H9 (cell line): Measurements from ENCODE around the gene NDUFB10. TPM values are rescaled to one million over a fixed set of nuclear protein-coding genes. Genes with fewer than 3 reads are reported as not detected.

Experiments
- DNase-seq: peaks from one replicate; pipeline ENCODE4 v3.0.0-alpha.2; 2017
- H2AFZ ChIP-seq: one replicate; pipeline ENCODE4 v1.6.1; 2013; ENCODE audit warnings: mild to moderate bottlenecking, low read length, control low read depth, moderate library complexity
- H2AK5ac ChIP-seq: 2 replicates; pipeline ENCODE4 v1.6.1; 2013; ENCODE audit warnings: low read length, control low read depth, mixed read lengths; ENCODE audit not compliant: insufficient read length
- H2BK120ac ChIP-seq: one replicate; pipeline ENCODE4 v1.6.1; 2013; ENCODE audit warnings: low read depth, mild to moderate bottlenecking, low read length, control low read depth, inconsistent platforms; ENCODE audit not compliant: poor library complexity, severe bottlenecking
- H2BK12ac ChIP-seq: 2 replicates; pipeline ENCODE4 v1.6.1; 2013; ENCODE audit warnings: low read length, control low read depth, mixed read lengths, low read depth; ENCODE audit not compliant: insufficient read length
- H2BK15ac ChIP-seq: 2 replicates; pipeline ENCODE4 v1.6.1; 2013; ENCODE audit warnings: low read depth, low read length, control low read depth
- H2BK20ac ChIP-seq: one replicate; pipeline ENCODE4 v1.6.1; 2013; ENCODE audit warnings: low read depth, mild to moderate bottlenecking, low read length, control low read depth, inconsistent platforms; ENCODE audit not compliant: poor library complexity, severe bottlenecking
- H2BK5ac ChIP-seq: 2 replicates; pipeline ENCODE4 v1.6.1; 2013; ENCODE audit warnings: low read length, control low read depth, mixed read lengths; ENCODE audit not compliant: insufficient read length
- H3K14ac ChIP-seq: 2 replicates; pipeline ENCODE4 v1.6.1; 2013; ENCODE audit warnings: low read length, control low read depth; ENCODE audit not compliant: insufficient read depth
- H3K18ac ChIP-seq: 2 replicates; pipeline ENCODE4 v1.6.1; 2013; ENCODE audit warnings: low read depth, mild to moderate bottlenecking, mixed read lengths, low read length, control low read depth; ENCODE audit not compliant: insufficient read length
- H3K23ac ChIP-seq: 2 replicates; pipeline ENCODE4 v1.6.1; 2013; ENCODE audit warnings: low read length, control low read depth, mixed read lengths, low read depth; ENCODE audit not compliant: insufficient read length
- H3K23me2 ChIP-seq: 2 replicates; pipeline ENCODE4 v1.6.1; 2013; ENCODE audit warnings: low read depth, mild to moderate bottlenecking, mixed read lengths, low read length, control low read depth; ENCODE audit not compliant: insufficient read length, poor library complexity, severe bottlenecking
- H3K27ac ChIP-seq: 2 replicates; pipeline ENCODE4 v1.5.1; 2013; ENCODE audit warnings: low read length, control low read depth, mixed read lengths, low read depth; ENCODE audit not compliant: insufficient read length
- H3K27me3 ChIP-seq: 2 replicates; pipeline ENCODE4 v1.6.1; 2013; ENCODE audit warnings: low read length, control low read depth, inconsistent platforms; ENCODE audit not compliant: insufficient read depth
- H3K4ac ChIP-seq: 2 replicates; pipeline ENCODE4 v1.6.1; 2013; ENCODE audit warnings: low read depth, mild to moderate bottlenecking, control low read depth, inconsistent platforms, low read length, moderate library complexity
- H3K4me1 ChIP-seq: 2 replicates; pipeline ENCODE4 v1.6.1; 2013; ENCODE audit warnings: low read length, control low read depth, inconsistent platforms; ENCODE audit not compliant: insufficient read depth
- H3K4me2 ChIP-seq: 2 replicates; pipeline ENCODE4 v1.6.1; 2013; ENCODE audit warnings: low read length, control low read depth, mixed read lengths; ENCODE audit not compliant: insufficient read length, insufficient read depth
- H3K56ac ChIP-seq: 2 replicates; pipeline ENCODE4 v1.6.1; 2013; ENCODE audit warnings: low read depth, mild to moderate bottlenecking, mixed read lengths, low read length, control low read depth; ENCODE audit not compliant: insufficient read length
- H3K79me1 ChIP-seq: 2 replicates; pipeline ENCODE4 v1.6.1; 2013; ENCODE audit warnings: low read depth, mild to moderate bottlenecking, moderate library complexity, low read length, control low read depth, inconsistent platforms; ENCODE audit not compliant: insufficient read depth, poor library complexity, severe bottlenecking
- H3K79me2 ChIP-seq: 2 replicates; pipeline ENCODE4 v1.6.1; 2013; ENCODE audit warnings: low read length, control low read depth, inconsistent platforms; ENCODE audit not compliant: insufficient read depth
- H3K9ac ChIP-seq: 2 replicates; pipeline ENCODE4 v1.6.1; 2013; ENCODE audit warnings: low read length, control low read depth, mixed read lengths; ENCODE audit not compliant: insufficient read length; ENCODE audit errors: extremely low read depth
- H3K9me3 ChIP-seq: one replicate; pipeline ENCODE4 v1.6.1; 2013; ENCODE audit warnings: low read depth, low read length, inconsistent platforms; ENCODE audit not compliant: control insufficient read depth
- H3T11ph ChIP-seq: one replicate; pipeline ENCODE4 v1.6.1; 2013; ENCODE audit warnings: mild to moderate bottlenecking, low read length, control low read depth, inconsistent platforms
- H4K20me1 ChIP-seq: one replicate; pipeline ENCODE4 v1.6.1; 2013; ENCODE audit not compliant: control insufficient read depth, insufficient read length, insufficient read depth
- H4K5ac ChIP-seq: 2 replicates; pipeline ENCODE4 v1.6.1; 2013; ENCODE audit warnings: low read depth, mild to moderate bottlenecking, mixed read lengths, low read length, control low read depth; ENCODE audit not compliant: insufficient read length
- H4K8ac ChIP-seq: replicated peaks from 2 replicates; pipeline ENCODE4 v1.6.1; 2013; ENCODE audit warnings: low read length, control low read depth, mixed read lengths, low read depth; ENCODE audit not compliant: insufficient read length
- H4K91ac ChIP-seq: 2 replicates; pipeline ENCODE4 v1.6.1; 2013; ENCODE audit warnings: low read depth, mild to moderate bottlenecking, moderate library complexity, mixed read lengths, low read length, control low read depth; ENCODE audit not compliant: insufficient read length
- H3K27ac Mint-ChIP-seq, 3 experiments: 2 replicates in 2 of 3; 3 replicates in 1 of 3; pipeline ENCODE4 v1.8.0; 2020 to 2021; ENCODE audit warnings: mixed read lengths in 3 of 3, mild to moderate bottlenecking in 1 of 3, moderate library complexity in 1 of 3
- H3K27me3 Mint-ChIP-seq: 2 replicates; pipeline ENCODE4 v1.8.0; 2021; ENCODE audit warnings: low read depth, mild to moderate bottlenecking, moderate library complexity, mixed read lengths
- H3K36me3 Mint-ChIP-seq, 3 experiments: 2 replicates in 2 of 3; 3 replicates in 1 of 3; pipeline ENCODE4 v1.8.0; 2020 to 2021; ENCODE audit warnings: low read depth in 3 of 3, mixed read lengths in 3 of 3; ENCODE audit not compliant: insufficient read depth in 1 of 3
- H3K4me1 Mint-ChIP-seq, 2 experiments: 2 replicates each; pipeline ENCODE4 v1.8.0; 2020; ENCODE audit warnings: mixed read lengths in 2 of 2
- H3K4me3 Mint-ChIP-seq, 2 experiments: 2 replicates in 1 of 2; 3 replicates in 1 of 2; pipeline ENCODE4 v1.8.0; 2020 to 2021; ENCODE audit warnings: mild to moderate bottlenecking in 2 of 2, mixed read lengths in 2 of 2, moderate library complexity in 1 of 2
- H3K9me3 Mint-ChIP-seq, 2 experiments: 2 replicates in 1 of 2; 3 replicates in 1 of 2; pipeline ENCODE4 v1.8.0; 2020; ENCODE audit warnings: mild to moderate bottlenecking in 2 of 2, mixed read lengths in 2 of 2, moderate library complexity in 1 of 2
- WGBS: extraction: QIAGEN DNeasy Blood & Tissue Kit; methylation state at CpG from one replicate; pipeline ENCODE4 v1.1.7; 2013; ENCODE audit warnings: missing lambda C conversion rate, low lambda C conversion rate, mixed read lengths; ENCODE audit not compliant: insufficient read length; ENCODE audit errors: extremely low coverage; 5-methylcytosine and 5-hydroxymethylcytosine counted together
- total RNA-seq: library from RNA; stranded (reverse); gene quantifications from 2 replicates; pipeline ENCODE4 v1.2.1, GENCODE V29; 2021
- TF ChIP-seq, protein P1 (sequence below): fragments of 200-600 bp; sonication (generic); conservative IDR thresholded peaks from 3 replicates; pipeline ENCODE4 v1.8.0; 2021; ENCODE audit warnings: antibody characterized with exemption, mild to moderate bottlenecking

Gene NDUFB10
- total RNA-seq, 1 experiment from 2014 or later = 191 TPM

DNA sequence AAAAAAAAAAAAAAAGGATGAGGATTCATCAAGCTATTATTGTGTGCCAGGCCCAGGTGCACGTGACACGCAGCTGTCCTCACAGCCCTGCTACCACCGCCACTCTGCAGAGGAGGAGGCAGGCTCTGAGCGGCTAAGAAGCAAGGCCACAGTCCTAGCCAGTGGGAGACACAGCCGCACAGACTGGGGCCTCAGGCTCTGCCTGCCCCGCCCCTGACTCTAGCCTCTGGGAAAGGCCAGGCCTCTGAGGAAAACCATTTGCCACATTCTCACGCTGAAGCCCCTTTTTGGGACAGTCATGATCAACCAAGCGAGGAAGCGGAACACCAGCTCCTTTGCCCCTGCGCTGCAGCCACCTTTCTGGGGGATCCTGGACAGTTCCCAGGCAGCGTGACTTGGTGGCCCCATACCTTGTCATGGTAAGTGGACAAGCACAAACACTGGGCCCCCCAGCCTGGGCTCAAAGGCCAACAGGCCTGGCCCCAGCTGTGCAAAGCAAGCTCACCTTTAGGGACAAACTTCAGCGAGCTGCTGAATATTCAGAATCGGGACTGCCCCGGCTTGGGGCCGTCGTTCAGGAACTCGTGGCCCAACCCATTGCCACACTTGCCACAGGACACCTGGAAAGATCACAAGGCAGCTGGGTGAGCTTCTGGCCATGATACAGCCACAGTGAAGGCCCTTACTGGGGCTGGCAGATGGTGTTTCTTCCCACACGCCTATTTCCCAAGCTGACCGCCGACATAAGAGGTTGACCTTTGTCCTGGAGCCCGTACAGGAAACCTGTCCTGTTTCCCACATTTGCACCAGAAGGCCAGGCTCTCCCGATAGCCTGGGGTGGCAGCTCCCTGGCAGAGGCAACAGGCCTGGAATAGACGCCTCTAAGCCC lies 18.8 kb upstream of the NDUFB10 start:
- Mint-ChIP-seq H3K27ac (no peak overlapping the region), H3K4me1 (peaks cover 15 to 23% of the 10 kb centered on the region in 2 experiments), H3K27me3 (no peaks in the 10 kb centered on the region; the same call in 1 of the 2 replicates), H3K4me3 (no peak overlapping the region), H3K36me3 (peaks cover 10 to 28% (median 17%) of the 10 kb centered on the region in 3 experiments; a peak in 6 of 7 replicates), H3K9me3 (no peaks in the 10 kb centered on the region)
- H3K14ac ChIP-seq = no peak overlapping the region
- no peaks in the 10 kb centered on the region for H3K27me3 ChIP-seq
- no peak for DNase-seq
- no peak overlapping the region for H3T11ph ChIP-seq
- no peak overlapping the region for H2BK20ac ChIP-seq
- H3K4me1 ChIP-seq = peaks cover 4% of the 10 kb centered on the region; the same call in 1 of the 2 replicates
- H2AFZ ChIP-seq = no peak overlapping the region
- no peak overlapping the region for H3K9ac ChIP-seq
- H3K23ac ChIP-seq = no peak overlapping the region
- no peaks in the 10 kb centered on the region for H4K20me1 ChIP-seq
- TF ChIP-seq, protein P1, sequence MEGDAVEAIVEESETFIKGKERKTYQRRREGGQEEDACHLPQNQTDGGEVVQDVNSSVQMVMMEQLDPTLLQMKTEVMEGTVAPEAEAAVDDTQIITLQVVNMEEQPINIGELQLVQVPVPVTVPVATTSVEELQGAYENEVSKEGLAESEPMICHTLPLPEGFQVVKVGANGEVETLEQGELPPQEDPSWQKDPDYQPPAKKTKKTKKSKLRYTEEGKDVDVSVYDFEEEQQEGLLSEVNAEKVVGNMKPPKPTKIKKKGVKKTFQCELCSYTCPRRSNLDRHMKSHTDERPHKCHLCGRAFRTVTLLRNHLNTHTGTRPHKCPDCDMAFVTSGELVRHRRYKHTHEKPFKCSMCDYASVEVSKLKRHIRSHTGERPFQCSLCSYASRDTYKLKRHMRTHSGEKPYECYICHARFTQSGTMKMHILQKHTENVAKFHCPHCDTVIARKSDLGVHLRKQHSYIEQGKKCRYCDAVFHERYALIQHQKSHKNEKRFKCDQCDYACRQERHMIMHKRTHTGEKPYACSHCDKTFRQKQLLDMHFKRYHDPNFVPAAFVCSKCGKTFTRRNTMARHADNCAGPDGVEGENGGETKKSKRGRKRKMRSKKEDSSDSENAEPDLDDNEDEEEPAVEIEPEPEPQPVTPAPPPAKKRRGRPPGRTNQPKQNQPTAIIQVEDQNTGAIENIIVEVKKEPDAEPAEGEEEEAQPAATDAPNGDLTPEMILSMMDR = no peak
- no peaks in the 10 kb centered on the region for H3K79me2 ChIP-seq
- WGBS = no CpG with 5 or more reads among the region's 23 CpGs
- H3K23me2 ChIP-seq = peaks cover 7% of the 10 kb centered on the region
- no peak overlapping the region for H2BK5ac ChIP-seq
- no peak overlapping the region for H3K27ac ChIP-seq
- H4K91ac ChIP-seq = no peak overlapping the region
- no peak overlapping the region for H3K4ac ChIP-seq
- H2BK15ac ChIP-seq = no peak overlapping the region
- no peak overlapping the region for H3K56ac ChIP-seq
- no peaks in the 10 kb centered on the region for H3K79me1 ChIP-seq
- no peak overlapping the region for H3K18ac ChIP-seq
- H2AK5ac ChIP-seq = no peak overlapping the region
- no peak overlapping the region for H4K8ac ChIP-seq
- no peak overlapping the region for H2BK12ac ChIP-seq
- H2BK120ac ChIP-seq = no peak overlapping the region
- no peak overlapping the region for H4K5ac ChIP-seq
- no peak overlapping the region for H3K4me2 ChIP-seq
- no peaks in the 10 kb centered on the region for H3K9me3 ChIP-seq
